Hepatocyte (in vitro differentiated cells): ENCODE results near the gene OCIAD1. TPM values are rescaled to one million over a fixed set of nuclear protein-coding genes. Genes with fewer than 3 reads are reported as not detected.
A peak's percentile ranks its signal among the peaks of the same experiment; 100 is the strongest.

Source experiments
- DNase-seq: peaks from one replicate; pipeline ENCODE4 v3.0.0-alpha.2; 2016; ENCODE audit warnings: low spot score
- H2AFZ ChIP-seq: fragments of 200-600 bp; sonication (generic); 2 replicates; pipeline ENCODE4 v1.6.0; 2016; ENCODE audit warnings: antibody characterized with exemption, mild to moderate bottlenecking
- H3K27ac ChIP-seq: fragments of 200-600 bp; sonication (generic); 2 replicates; pipeline ENCODE4 v1.5.1; 2016; ENCODE audit warnings: mild to moderate bottlenecking
- H3K27me3 ChIP-seq: fragments of 200-600 bp; sonication (generic); 2 replicates; pipeline ENCODE4 v1.6.1; 2016
- H3K36me3 ChIP-seq: fragments of 200-600 bp; sonication (generic); replicated peaks from 2 replicates; pipeline ENCODE4 v1.5.1; 2016; ENCODE audit warnings: low read depth; ENCODE audit not compliant: insufficient read depth
- H3K4me1 ChIP-seq: fragments of 200-600 bp; sonication (generic); 2 replicates; pipeline ENCODE4 v1.5.1; 2016; ENCODE audit warnings: mild to moderate bottlenecking, moderate library complexity; ENCODE audit not compliant: insufficient read depth
- H3K4me2 ChIP-seq: fragments of 200-600 bp; sonication (generic); 2 replicates; pipeline ENCODE4 v1.6.0; 2016
- H3K4me3 ChIP-seq: fragments of 200-600 bp; sonication (generic); 2 replicates; pipeline ENCODE4 v1.5.1; 2016; ENCODE audit warnings: mild to moderate bottlenecking
- H3K79me2 ChIP-seq: fragments of 200-600 bp; sonication (generic); 2 replicates; pipeline ENCODE4 v1.6.0; 2017; ENCODE audit warnings: mild to moderate bottlenecking
- H3K9me2 ChIP-seq: fragments of 200-600 bp; sonication (generic); replicated peaks from 2 replicates; pipeline ENCODE4 v1.6.0; 2017; ENCODE audit warnings: mild to moderate bottlenecking; ENCODE audit not compliant: insufficient read depth
- H3K9me3 ChIP-seq: fragments of 200-600 bp; sonication (generic); 2 replicates; pipeline ENCODE4 v1.5.1; 2016; ENCODE audit warnings: low read depth, mild to moderate bottlenecking
- H4K20me1 ChIP-seq: fragments of 200-600 bp; sonication (generic); 2 replicates; pipeline ENCODE4 v1.6.0; 2016; ENCODE audit warnings: mild to moderate bottlenecking; ENCODE audit not compliant: insufficient read depth, poor library complexity, severe bottlenecking
- CTCF ChIP-seq: fragments of 200-600 bp; sonication (generic); IDR thresholded peaks from 2 replicates; pipeline ENCODE4 v1.5.1; 2016; ENCODE audit warnings: antibody characterized with exemption, mild to moderate bottlenecking; ENCODE audit not compliant: poor library complexity
- EZH2 ChIP-seq: fragments of 200-600 bp; sonication (generic); IDR thresholded peaks from 2 replicates; pipeline ENCODE4 v1.6.1; 2016; ENCODE audit warnings: antibody characterized with exemption, mild to moderate bottlenecking, borderline replicate concordance
- EZH2phosphoT487 ChIP-seq: fragments of 200-600 bp; sonication (generic); IDR thresholded peaks from one replicate; pipeline ENCODE4 v1.6.1; 2018; ENCODE audit warnings: antibody characterized with exemption, mild to moderate bottlenecking, low read depth, moderate library complexity; ENCODE audit not compliant: unreplicated experiment, severe bottlenecking
- WGBS: methylation state at CpG from one replicate; pipeline ENCODE4 v1.1.6; 2016; ENCODE audit warnings: low lambda C conversion rate; ENCODE audit errors: missing lambda C conversion rate; 5-methylcytosine and 5-hydroxymethylcytosine counted together
- polyA plus RNA-seq: library from polyadenylated mRNA; unstranded; fragments of >200 nt; fragmentation: Nextera tagmentation; extraction: Ambion mirVana; gene quantifications from 2 replicates; pipeline ENCODE4 v1.2.1, GENCODE V29; 2016
- total RNA-seq: library from RNA; depleted of rRNA; stranded (reverse); fragments of >200 nt; gene quantifications from 2 replicates; pipeline ENCODE4 v1.2.3, GENCODE V29; 2014

OCIAD1 gene
- total and polyA plus RNA-seq, 2 experiments from 2014 or later, result 201 to 233 TPM

- DNase-seq, result no peak
- H3K27me3 ChIP-seq, result no peaks in the 10 kb centered on the region
- H2AFZ ChIP-seq, result no peak overlapping the region
- H3K4me1 ChIP-seq, result no peaks in the 10 kb centered on the region
- 71% methylated on average over 1 of the region's 1 CpG for WGBS
- H3K4me2 ChIP-seq, result no peak overlapping the region
- no peaks in the 10 kb centered on the region for H3K9me3 ChIP-seq
- H3K79me2 ChIP-seq, result no peaks in the 10 kb centered on the region
- no peaks in the 10 kb centered on the region for H3K9me2 ChIP-seq
- no peak overlapping the region for H3K27ac ChIP-seq
- H3K4me3 ChIP-seq, result no peak overlapping the region
- no peak for TF ChIP-seq EZH2
- no peak for TF ChIP-seq CTCF
- TF ChIP-seq EZH2phosphoT487, result no peak
- H4K20me1 ChIP-seq, result no peaks in the 10 kb centered on the region
- H3K36me3 ChIP-seq, result no peaks in the 10 kb centered on the region
These were observed 43.8 kb upstream of the OCIAD1 start for GRCh38 chr4:48787056-48787455.

- H3K27me3 ChIP-seq, result no peaks in the 10 kb centered on the region
- no peaks in the 10 kb centered on the region for H3K4me1 ChIP-seq
- no peak for TF ChIP-seq EZH2phosphoT487
- TF ChIP-seq EZH2, result no peak
- TF ChIP-seq CTCF, result no peak
- H2AFZ ChIP-seq, result no peak overlapping the region
- H3K9me3 ChIP-seq, result no peaks in the 10 kb centered on the region
- H3K27ac ChIP-seq, result no peak overlapping the region
- no peak overlapping the region for H3K4me2 ChIP-seq
- H3K9me2 ChIP-seq, result no peaks in the 10 kb centered on the region
- H3K79me2 ChIP-seq, result no peaks in the 10 kb centered on the region
- DNase-seq, result no peak
- no peak overlapping the region for H3K4me3 ChIP-seq
- H4K20me1 ChIP-seq, result no peaks in the 10 kb centered on the region
- H3K36me3 ChIP-seq, result no peaks in the 10 kb centered on the region
These were observed 40.3 kb upstream of the OCIAD1 start for GRCh38 chr4:48790561-48790960.

GRCh38 chr4:48791313-48791712, 39.6 kb upstream of the OCIAD1 start:
- Histone ChIP-seq H3K27ac (no peak overlapping the region), H3K9me3 (no peaks in the 10 kb centered on the region), H3K79me2 (no peaks in the 10 kb centered on the region), H3K4me1 (no peaks in the 10 kb centered on the region), H3K36me3 (no peaks in the 10 kb centered on the region), H3K9me2 (no peaks in the 10 kb centered on the region), H3K27me3 (no peaks in the 10 kb centered on the region), H4K20me1 (no peaks in the 10 kb centered on the region), H3K4me3 (no peak overlapping the region), H3K4me2 (no peak overlapping the region), H2AFZ (no peak overlapping the region)
- no peak for TF ChIP-seq EZH2phosphoT487
- no peak for TF ChIP-seq CTCF
- TF ChIP-seq EZH2, result no peak
- DNase-seq, result no peak

GRCh38 chr4:48792348-48793006, 38.4 kb upstream of the OCIAD1 start:
- Histone ChIP-seq H3K4me1 (no peaks in the 10 kb centered on the region), H3K4me2 (no peak overlapping the region), H3K9me2 (no peaks in the 10 kb centered on the region), H3K79me2 (no peaks in the 10 kb centered on the region), H3K36me3 (no peaks in the 10 kb centered on the region), H3K27me3 (no peaks in the 10 kb centered on the region), H3K4me3 (no peak overlapping the region), H3K9me3 (no peaks in the 10 kb centered on the region), H4K20me1 (no peaks in the 10 kb centered on the region), H2AFZ (no peak overlapping the region), H3K27ac (no peak overlapping the region)
- 86% methylated on average over 5 of the region's 5 CpGs for WGBS
- TF ChIP-seq CTCF, result no peak
- no peak for TF ChIP-seq EZH2
- no peak for TF ChIP-seq EZH2phosphoT487
- peak; percentile 8 for DNase-seq
